GM13977 (cell line): ENCODE data around the gene ITGBL1.

Experiments
- DNase-seq: peaks from one replicate; pipeline ENCODE4 v3.0.0; 2012; ENCODE audit warnings: low spot score
- in situ Hi-C: fragments of 300-500 bp; cut with MboI; formaldehyde crosslinking; loops from one replicate; pipeline ENCODE4 v1.12.0; 2022; ENCODE audit warnings: low sequenced_read_pairs, low pct_unique_long_range_greater_than_20kb, mixed read lengths, inconsistent platforms; ENCODE audit not compliant: unreplicated experiment
- TF ChIP-seq, protein P1 (sequence below): IDR thresholded peaks from 2 replicates; pipeline ENCODE4 v1.5.1; 2012; ENCODE audit warnings: mild to moderate bottlenecking, control low read depth; ENCODE audit not compliant: insufficient read depth; ENCODE audit errors: extremely low read depth, missing control alignments

Gene ITGBL1

DNA sequence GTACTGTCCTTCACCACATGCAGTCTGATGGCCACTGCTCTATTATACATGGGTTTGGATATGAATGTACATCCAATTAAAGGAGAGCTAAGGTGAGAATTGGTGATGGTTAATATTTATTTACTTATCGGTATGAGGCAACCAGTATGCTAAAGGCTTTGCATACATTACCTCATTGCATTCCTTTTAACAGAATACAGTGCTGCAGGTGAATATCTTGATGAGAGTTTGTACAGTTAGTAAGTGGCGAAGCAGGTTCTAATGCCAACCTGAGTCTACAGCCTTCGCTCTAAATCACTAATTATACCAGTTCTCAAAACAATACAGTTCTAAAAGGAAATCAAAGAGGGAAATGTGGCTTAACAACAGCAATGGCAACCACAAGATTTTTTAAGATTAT lies 284.1 kb downstream of the ITGBL1 start:
- no peak for DNase-seq
- in situ Hi-C loops = no loop called here
- TF ChIP-seq, protein P1, sequence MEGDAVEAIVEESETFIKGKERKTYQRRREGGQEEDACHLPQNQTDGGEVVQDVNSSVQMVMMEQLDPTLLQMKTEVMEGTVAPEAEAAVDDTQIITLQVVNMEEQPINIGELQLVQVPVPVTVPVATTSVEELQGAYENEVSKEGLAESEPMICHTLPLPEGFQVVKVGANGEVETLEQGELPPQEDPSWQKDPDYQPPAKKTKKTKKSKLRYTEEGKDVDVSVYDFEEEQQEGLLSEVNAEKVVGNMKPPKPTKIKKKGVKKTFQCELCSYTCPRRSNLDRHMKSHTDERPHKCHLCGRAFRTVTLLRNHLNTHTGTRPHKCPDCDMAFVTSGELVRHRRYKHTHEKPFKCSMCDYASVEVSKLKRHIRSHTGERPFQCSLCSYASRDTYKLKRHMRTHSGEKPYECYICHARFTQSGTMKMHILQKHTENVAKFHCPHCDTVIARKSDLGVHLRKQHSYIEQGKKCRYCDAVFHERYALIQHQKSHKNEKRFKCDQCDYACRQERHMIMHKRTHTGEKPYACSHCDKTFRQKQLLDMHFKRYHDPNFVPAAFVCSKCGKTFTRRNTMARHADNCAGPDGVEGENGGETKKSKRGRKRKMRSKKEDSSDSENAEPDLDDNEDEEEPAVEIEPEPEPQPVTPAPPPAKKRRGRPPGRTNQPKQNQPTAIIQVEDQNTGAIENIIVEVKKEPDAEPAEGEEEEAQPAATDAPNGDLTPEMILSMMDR = no peak

DNA sequence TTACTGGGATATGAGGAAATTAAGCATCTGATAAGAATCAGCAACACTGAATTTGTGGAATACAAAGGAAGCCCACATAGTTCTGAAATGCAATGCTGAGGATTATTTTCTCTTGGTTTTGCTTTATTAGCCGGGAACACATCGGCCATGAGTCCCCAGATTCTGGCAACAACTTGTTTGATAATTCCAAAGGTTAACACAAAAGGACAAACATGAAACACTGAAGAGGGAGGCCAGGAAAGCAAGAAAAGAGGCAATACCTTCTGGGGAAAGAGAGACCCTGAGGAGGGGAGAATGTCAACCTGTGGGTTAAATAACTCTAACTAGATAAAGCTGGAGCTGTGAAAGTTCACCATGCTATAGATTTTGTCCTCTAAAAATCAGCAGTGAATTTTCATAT lies 285.9 kb downstream of the ITGBL1 start:
- in situ Hi-C loops = no loop called here
- no peak for DNase-seq
- TF ChIP-seq, protein P1 = no peak

DNA sequence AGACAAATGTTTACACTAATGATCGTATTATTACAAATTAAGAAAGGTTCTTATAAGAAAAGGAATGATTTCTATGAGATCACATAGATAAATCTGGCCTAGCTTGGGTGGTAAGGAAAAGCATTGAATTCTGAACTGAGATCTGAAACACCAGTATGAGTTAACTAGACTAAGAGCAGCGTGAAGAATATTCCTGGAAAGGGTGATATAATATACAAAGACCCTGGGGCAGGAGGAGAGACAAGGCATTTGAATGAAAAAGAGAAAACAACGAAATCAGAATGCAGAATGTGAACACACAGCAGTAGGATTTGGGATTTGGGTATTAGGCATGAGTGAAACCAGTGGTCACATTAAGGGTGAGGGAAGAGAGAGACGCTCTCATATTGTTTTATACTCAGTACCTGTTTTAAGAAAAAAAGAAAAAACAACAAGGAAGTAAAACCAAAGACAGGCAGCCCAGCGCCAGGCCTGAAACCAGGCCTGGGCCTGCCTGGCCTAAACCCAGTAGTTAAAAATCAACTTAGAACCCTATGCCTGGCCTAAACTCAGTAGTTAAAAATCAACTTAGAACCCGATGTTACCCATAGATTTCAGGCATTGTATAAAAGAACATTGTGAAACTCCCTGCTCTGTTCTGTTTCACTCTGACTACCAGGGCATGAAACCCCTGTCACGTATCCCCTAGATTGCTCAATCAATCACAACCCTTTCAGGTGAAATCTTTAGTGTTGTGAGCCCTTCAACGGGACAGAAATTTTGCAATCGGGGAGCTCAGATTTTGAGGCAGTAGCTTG lies 287.1 kb downstream of the ITGBL1 start:
- DNase-seq = no peak
- TF ChIP-seq, protein P1 = no peak
- in situ Hi-C loops = no loop called here

DNA sequence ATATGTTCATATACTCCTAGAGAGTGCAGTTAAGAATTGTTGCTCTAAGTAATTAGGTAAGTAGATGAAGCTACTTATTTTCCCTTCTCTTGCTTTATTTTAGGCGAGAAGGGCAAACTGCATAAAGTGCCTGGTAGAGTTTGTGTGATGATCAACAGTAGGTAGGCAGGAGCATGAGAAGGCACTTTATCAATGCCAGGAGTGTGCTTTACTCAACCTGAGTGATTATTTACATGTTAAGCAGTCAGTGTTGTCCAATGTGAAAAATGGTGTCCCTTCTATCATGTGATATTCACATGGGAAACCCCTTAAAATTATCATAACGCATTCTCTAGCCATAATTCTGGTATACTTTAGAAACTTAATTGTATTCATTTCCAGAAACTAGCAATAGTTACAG lies 294.0 kb downstream of the ITGBL1 start:
- no peak for DNase-seq
- TF ChIP-seq, protein P1 = no peak
- in situ Hi-C loops = no loop called here

DNA sequence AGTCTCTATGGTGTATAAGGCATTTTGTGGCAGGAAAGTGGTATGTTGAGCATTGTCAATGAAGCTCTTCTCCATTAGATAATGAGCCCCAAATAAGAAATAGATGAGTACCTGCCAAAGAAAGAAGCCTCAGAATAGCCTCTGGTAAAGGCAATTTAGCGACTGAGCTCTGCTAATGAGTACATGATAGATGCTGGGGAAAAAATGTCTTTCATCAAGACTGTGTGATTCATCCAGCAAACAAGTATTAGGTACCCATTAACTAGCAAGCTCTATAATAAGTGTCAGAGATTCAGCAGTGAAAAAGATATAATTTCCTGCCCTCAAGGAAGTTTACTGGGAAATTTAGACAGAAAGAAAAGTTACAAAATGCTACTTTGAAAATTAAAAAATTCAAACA lies 294.6 kb downstream of the ITGBL1 start:
- DNase-seq = no peak
- TF ChIP-seq, protein P1 = no peak
- in situ Hi-C loops = no loop called here

DNA sequence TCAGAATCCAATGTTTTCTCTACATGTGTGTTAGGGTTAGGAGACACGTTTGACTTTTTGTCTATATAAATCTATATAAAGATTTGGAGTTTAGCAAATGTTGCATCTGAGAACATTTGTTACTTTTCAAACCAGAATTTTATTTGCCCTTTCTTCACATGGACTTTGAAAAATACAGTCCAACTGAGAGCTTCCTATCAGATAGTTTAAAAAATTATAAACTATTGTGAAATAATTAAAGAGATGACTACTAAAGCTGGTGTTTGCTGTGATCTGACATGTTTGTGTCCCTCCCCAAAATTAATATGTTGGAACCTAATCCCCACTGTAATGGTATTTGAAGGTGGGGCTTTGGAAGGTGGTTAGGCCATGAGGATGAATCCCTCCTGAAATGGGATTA lies 297.1 kb downstream of the ITGBL1 start:
- no peak for DNase-seq
- in situ Hi-C loops = no loop called here
- TF ChIP-seq, protein P1 = no peak

DNA sequence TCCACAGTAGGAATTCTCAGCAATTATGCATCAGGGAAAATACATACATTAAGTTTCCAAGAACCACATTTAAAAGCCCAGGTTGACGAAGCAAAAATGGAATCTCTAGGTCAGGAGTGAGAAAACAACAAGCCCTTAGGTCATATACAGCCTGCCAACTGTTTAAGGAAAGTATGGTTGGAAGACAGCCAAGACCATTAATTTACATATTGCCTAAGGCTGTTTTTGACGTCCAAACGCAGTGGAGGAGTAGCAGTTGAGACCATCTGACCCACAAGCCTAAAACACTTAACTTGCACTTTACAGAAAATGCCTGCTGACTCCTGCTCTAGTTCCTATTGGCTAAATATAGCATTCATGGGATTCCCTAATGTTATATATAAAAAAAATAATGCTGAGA lies 299.0 kb downstream of the ITGBL1 start:
- in situ Hi-C loops = loop anchor here (25.0 kb wide), 2 partner anchors 239 to 614 kb away; no protein-coding TSS in a partner anchor
- TF ChIP-seq, protein P1 = no peak
- DNase-seq = no peak
